Pancreas (tissue), 10 donors: Measurements from ENCODE around the gene SDC1. TPM values are rescaled to one million over a fixed set of nuclear protein-coding genes. Genes with fewer than 3 reads are reported as not detected.
A peak's percentile ranks its signal among the peaks of the same experiment; 100 is the strongest.
"Not testable (repeated sequence)": the region's sequence is repeated elsewhere in the genome, so short reads cannot be mapped to it uniquely, and the experiment has no call there.

Experiments
- ATAC-seq, 4 donors: fragments of 200-7000 bp; cut with Tn5 transposase; one replicate each; pipeline versions ENCODE4 v1.8.0 to v1.9.1; 2020; ENCODE audit warnings: mild to moderate bottlenecking in 4 of 4, moderate library complexity in 4 of 4
- DNase-seq, 6 donors: peaks; one replicate each; pipeline ENCODE4 v3.0.0-alpha.2; 2020
- FAIRE-seq: peaks from 2 replicates; lab custom pipeline; 2012; peaks lifted over from hg19 to GRCh38; lab: Jason Lieb, UNC
- H3K27ac ChIP-seq, 4 donors: fragments of 200-600 bp; sonication (generic); 1 replicate in 3 of 4; 2 replicates in 1 of 4; pipeline versions ENCODE4 v1.5.0 to v1.8.0; 2020
- H3K27me3 ChIP-seq, 4 donors: fragments of 200-600 bp; one replicate each; pipeline ENCODE4 v1.8.0; 2021
- H3K36me3 ChIP-seq, 3 donors: fragments of 200-600 bp; sonication (generic) in 1 of 3; one replicate each; pipeline versions ENCODE4 v1.5.0 to v1.8.0; 2020 to 2021
- H3K4me1 ChIP-seq, 3 donors: fragments of 200-600 bp; one replicate each; pipeline ENCODE4 v1.8.0; 2021
- H3K4me3 ChIP-seq, 4 donors: fragments of 200-600 bp; sonication (generic) in 2 of 4; one replicate each; pipeline versions ENCODE4 v1.5.0 to v1.8.0; 2020 to 2021
- H3K9me3 ChIP-seq, 4 donors: fragments of 200-600 bp; one replicate each; pipeline ENCODE4 v1.8.0; 2021
- CTCF ChIP-seq, 4 donors: fragments of 200-600 bp; sonication (generic) in 3 of 4; IDR thresholded peaks; one replicate each; pipeline versions ENCODE4 v1.5.0 to v1.8.0; 2021; ENCODE audit warnings: antibody characterized with exemption in 4 of 4
- WGBS, 2 donors: extraction: QIAGEN DNeasy Blood & Tissue Kit; methylation state at CpG; one replicate each; pipeline ENCODE4 v1.1.7; 2013; 5-methylcytosine and 5-hydroxymethylcytosine counted together
- intact Hi-C, 3 donors: fragments of 100-400 bp; cut with DNase I; formaldehyde crosslinking; loops; one replicate each; pipeline versions ENCODE4 v1.11.1 to v1.14.2; 2022
- polyA plus RNA-seq, 2 donors: library from polyadenylated mRNA; stranded (reverse); fragments of 200-250 nt; gene quantifications; one replicate each; pipeline ENCODE4 v1.2.3, GENCODE V29; 2013
- total RNA-seq, 6 donors: library from RNA; stranded (reverse); fragmentation: NEBNext Ultra II Directional in 4 of 6; extraction: Animal tissue kit (Norgen Biotek cat#: 25700) in 4 of 6; gene quantifications; one replicate each; pipeline versions ENCODE4 v1.2.1 to v1.2.4, GENCODE V29; 2021 to 2023
- donor health status: healthy with polysubstance abuse.
- donor health status: DM: no; HTN: no; CAD: no; lungs with moderate emphysema.
- donor health status: DM: no; HTN: no; CAD: no.
- donor health status: control.
- donor health status: control.
- donor health status: Bipolar disorder and iron deficiency.
- donor health status: DM: yes; HTN: yes; CAD: no.
- donor health status: DM: no; HTN: no; CAD: no.
- donor health status: DM: no; HTN: no; CAD: no.
- donor health status: DM: yes; HTN: yes; CAD: no.

The SDC1 gene
- 10 to 100 TPM in 5 of 6 donors, 1 to 10 TPM in 1; 4.8 to 27.2 (median 20.1) TPM for total RNA-seq
- 10 to 100 TPM; 16.1 to 20.6 TPM for polyA plus RNA-seq

GRCh38 chr2:20224716-20225293 lies at the start of gene SDC1:
TSS of gene SDC1 (minus strand) at chr2:20225130. CDS start at chr2:20224867, 263 bp downstream.
- peak; percentile 66 to 75 (median 69) for ATAC-seq
- Histone ChIP-seq H3K9me3 (no peaks in the 10 kb centered on the region), H3K27me3 (no peaks in the 10 kb centered on the region), H3K4me1 (peaks cover 0 to 6% (median 5%) of the 10 kb centered on the region in 3 donors), H3K27ac (peak within 1 kb of the TSS; percentile 65 to 82 (median 77)), H3K4me3 (peak within 1 kb of the TSS; percentile 55 to 80 (median 69)), H3K36me3 (no peaks in the 10 kb centered on the region)
- intact Hi-C loops, result no loop called here
- TF ChIP-seq CTCF (IDR thresholded peaks at IDR 0.05), result no peak
- peak; percentile 55 to 86 (median 75) for DNase-seq
- FAIRE-seq, result no peak
- 0% methylated on average over 37 to 65 of the region's 65 CpGs for WGBS, 2 donors

- H3K4me3 ChIP-seq, result no peak overlapping the region
- intact Hi-C loops, result no loop called here
- no peak for FAIRE-seq
Measured at GRCh38 chr2:20273042-20273441, 48.1 kb upstream of the SDC1 start.

GRCh38 chr2:20268317-20268716 lies 43.4 kb upstream of the SDC1 start:
- DNase-seq, H3K36me3 ChIP-seq, FAIRE-seq, H3K4me3 ChIP-seq, intact Hi-C loops, H3K4me1 ChIP-seq, H3K9me3 ChIP-seq, H3K27ac ChIP-seq, H3K27me3 ChIP-seq, ATAC-seq: not testable (repeated sequence)
- WGBS, 2 donors, result 90 to 98% methylated on average over 6 of the region's 6 CpGs

More at GRCh38 chr2:20273042-20273441, 48.1 kb upstream of the SDC1 start:
- Histone ChIP-seq H3K27ac (no peak overlapping the region), H3K4me1 (no peaks in the 10 kb centered on the region), H3K36me3 (peaks cover 0 to 5% (median 0%) of the 10 kb centered on the region in 3 donors), H3K9me3 (no peaks in the 10 kb centered on the region), H3K27me3 (no peaks in the 10 kb centered on the region)
- DNase-seq (no peak), ATAC-seq (no peak)
- WGBS, 2 donors, result 93 to 96% methylated on average over 4 of the region's 4 CpGs
- TF ChIP-seq CTCF (IDR thresholded peaks at IDR 0.05), result no peak

GRCh38 chr2:20267529-20267928 lies 42.6 kb upstream of the SDC1 start:
- Histone ChIP-seq H3K4me3 (no peak overlapping the region), H3K27ac (no peak overlapping the region), H3K36me3 (peaks cover 0 to 10% (median under 1%) of the 10 kb centered on the region in 3 donors), H3K27me3 (no peaks in the 10 kb centered on the region), H3K4me1 (no peaks in the 10 kb centered on the region), H3K9me3 (no peaks in the 10 kb centered on the region)
- WGBS, 2 donors, result 83 to 84% methylated on average over 2 of the region's 2 CpGs
- FAIRE-seq (no peak), DNase-seq (no peak), ATAC-seq (no peak)
- TF ChIP-seq CTCF (IDR thresholded peaks at IDR 0.05), result no peak
- intact Hi-C loops, result no loop called here

GRCh38 chr2:20264629-20265028 lies 39.7 kb upstream of the SDC1 start:
- intact Hi-C loops, result no loop called here
- ATAC-seq (no peak), DNase-seq (no peak), FAIRE-seq (no peak)
- H3K27ac ChIP-seq, result peak overlapping the region in 1 of 4 donors; percentile 30
- peaks cover 0 to 13% (median 8%) of the 10 kb centered on the region in 3 donors for H3K36me3 ChIP-seq
- H3K4me1 ChIP-seq, result no peaks in the 10 kb centered on the region
- no peaks in the 10 kb centered on the region for H3K27me3 ChIP-seq
- TF ChIP-seq CTCF (IDR thresholded peaks at IDR 0.05), result no peak
- WGBS, 2 donors, result 71 to 80% methylated on average over 2 of the region's 2 CpGs
- no peak overlapping the region for H3K4me3 ChIP-seq
- no peaks in the 10 kb centered on the region for H3K9me3 ChIP-seq
